Peyer's patch (tissue), 4 donors: Measurements from ENCODE around the gene CHRM4.

Source experiments
- POLR2A ChIP-seq, 2 donors: fragments of 450-650 bp; IDR thresholded peaks; one replicate each; pipeline ENCODE4 v1.5.1; 2017; ENCODE audit warnings: antibody characterized with exemption in 2 of 2, mild to moderate bottlenecking in 2 of 2, moderate library complexity in 2 of 2
- TF ChIP-seq, protein P1 (sequence below), 6 experiments: fragments of 450-650 bp in 4 of 6; fragments of 200-600 bp in 2 of 6; sonication (generic) in 1 of 6; IDR thresholded peaks; one replicate each; pipeline ENCODE4 v1.5.1; 2017 to 2019; ENCODE audit warnings: antibody characterized with exemption in 6 of 6, mild to moderate bottlenecking in 3 of 6, moderate library complexity in 1 of 6

DNA sequence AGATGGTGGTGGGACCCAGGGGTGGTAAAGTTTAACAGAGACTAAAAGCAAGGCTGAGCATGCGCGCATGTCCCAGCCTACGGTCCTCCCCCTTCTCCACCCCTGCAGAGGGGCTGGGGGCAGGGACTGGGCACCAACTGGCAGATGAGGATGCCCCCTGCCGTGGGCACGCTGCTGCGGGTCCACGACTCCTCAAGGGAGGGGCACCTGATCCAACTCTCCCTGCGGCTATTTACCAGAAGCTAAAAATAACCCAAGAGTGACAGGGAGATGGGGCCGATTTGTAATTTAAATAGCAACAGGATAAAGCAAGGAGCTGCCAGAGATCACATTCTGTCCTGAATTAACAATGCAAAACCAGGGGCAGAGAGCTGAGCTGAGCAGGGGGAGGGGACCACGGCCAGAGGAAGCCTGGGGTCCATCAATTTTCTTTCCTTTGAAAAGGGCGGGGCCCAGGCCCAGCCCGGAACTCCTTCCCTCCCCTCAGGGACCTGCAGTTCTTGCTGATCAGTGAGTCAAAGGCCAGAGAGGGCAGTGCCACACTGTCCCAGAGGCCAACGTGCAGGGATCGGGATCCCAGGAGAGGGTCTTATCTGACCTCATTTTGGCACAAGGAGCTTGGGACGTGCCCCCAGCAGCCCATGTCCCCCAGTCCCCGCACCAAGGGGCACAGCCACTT, 52.4 kb downstream of the CHRM4 start:
- TF ChIP-seq, protein P1, sequence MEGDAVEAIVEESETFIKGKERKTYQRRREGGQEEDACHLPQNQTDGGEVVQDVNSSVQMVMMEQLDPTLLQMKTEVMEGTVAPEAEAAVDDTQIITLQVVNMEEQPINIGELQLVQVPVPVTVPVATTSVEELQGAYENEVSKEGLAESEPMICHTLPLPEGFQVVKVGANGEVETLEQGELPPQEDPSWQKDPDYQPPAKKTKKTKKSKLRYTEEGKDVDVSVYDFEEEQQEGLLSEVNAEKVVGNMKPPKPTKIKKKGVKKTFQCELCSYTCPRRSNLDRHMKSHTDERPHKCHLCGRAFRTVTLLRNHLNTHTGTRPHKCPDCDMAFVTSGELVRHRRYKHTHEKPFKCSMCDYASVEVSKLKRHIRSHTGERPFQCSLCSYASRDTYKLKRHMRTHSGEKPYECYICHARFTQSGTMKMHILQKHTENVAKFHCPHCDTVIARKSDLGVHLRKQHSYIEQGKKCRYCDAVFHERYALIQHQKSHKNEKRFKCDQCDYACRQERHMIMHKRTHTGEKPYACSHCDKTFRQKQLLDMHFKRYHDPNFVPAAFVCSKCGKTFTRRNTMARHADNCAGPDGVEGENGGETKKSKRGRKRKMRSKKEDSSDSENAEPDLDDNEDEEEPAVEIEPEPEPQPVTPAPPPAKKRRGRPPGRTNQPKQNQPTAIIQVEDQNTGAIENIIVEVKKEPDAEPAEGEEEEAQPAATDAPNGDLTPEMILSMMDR (IDR thresholded peaks at IDR 0.05), result no peak
- no peak for TF ChIP-seq POLR2A (IDR thresholded peaks at IDR 0.05)
